ENCODE measurements around the gene EFNB1.

Gene EFNB1

DNA sequence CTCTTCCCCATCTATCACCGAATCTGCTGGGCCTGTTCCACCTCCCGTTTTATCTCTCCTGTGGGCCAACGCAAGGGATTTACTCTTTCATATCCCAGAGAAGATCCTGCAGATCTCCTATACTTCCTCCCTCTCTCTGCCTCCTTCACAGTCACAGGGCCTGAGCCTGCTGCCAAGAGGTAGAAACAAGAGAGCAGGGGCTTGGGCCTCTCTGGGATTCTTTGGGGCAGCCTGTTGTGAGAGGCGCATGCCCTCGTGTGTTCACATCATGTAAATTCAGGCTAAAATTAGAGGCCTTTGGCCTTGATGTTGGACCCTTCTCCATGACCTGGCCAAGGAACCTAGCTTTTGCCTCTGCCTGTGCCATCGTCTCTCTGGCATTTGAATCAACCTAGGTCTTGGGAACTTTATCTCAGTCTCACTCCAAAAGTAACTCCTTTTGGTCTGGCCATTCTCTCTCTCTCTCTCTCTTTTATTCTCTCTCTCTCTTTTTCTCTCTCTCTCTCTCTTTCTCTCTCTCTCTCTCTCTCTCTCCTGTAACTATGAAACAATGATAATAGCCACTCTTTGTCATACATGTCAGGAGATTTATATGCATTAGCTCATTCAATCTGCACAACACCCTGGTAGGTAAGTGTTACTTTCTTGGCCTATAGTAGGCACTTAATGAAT, 20.0 kb upstream of the EFNB1 start:
- H3K27me3 ChIP-seq (ENCODE audit: control insufficient read depth, insufficient read depth, low read length): no peaks in the 10 kb centered on the region
- no peaks in the 10 kb centered on the region for H3K9me3 ChIP-seq (ENCODE audit: control insufficient read depth, insufficient read depth, low read length)
- H3K36me3 ChIP-seq (ENCODE audit: control insufficient read depth, insufficient read depth, low read length): no peaks in the 10 kb centered on the region
- no peak overlapping the region for H3K4me3 ChIP-seq (ENCODE audit: low read length)
- no CpG with 5 or more reads among the region's 6 CpGs for WGBS (ENCODE audit: insufficient coverage, insufficient read length)
- no peak overlapping the region for H3K27ac ChIP-seq (ENCODE audit: low read length)
- no peaks in the 10 kb centered on the region for H3K4me1 ChIP-seq (ENCODE audit: control insufficient read depth, insufficient read depth, low read length)
- no peak for DNase-seq (ENCODE audit: low read depth, low spot score)

DNA sequence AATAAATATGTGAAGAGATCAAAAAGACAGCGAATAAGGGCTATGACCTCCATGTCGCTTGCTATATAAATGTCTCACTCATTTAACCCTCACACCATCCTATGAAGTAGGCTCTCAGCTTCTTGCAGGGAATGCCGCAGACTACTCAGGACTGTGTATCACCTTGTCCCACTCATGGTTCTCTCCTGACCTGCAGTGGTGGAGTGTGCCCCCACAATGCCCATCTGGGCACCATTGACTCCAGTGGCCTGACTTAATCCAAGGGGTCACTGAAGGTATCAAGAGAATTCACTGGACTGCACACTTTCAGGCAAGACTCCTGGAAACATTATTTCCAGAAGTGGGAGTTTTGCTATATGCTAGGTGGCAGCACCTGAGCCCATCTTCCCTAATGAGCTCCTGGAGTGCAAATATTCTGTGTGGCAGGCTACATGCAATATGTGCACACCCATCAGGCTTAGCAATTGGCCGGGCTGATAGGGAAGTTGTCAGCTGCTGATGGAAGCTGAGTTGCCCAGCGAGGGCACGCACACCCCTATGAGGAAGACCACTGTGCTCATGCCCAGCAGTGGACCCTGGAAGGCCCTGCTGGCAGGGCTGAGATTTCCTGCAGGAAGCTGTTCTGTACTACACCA, 8.2 kb upstream of the EFNB1 start:
- H3K4me3 ChIP-seq (ENCODE audit: low read length): no peak overlapping the region
- no peaks in the 10 kb centered on the region for H3K36me3 ChIP-seq (ENCODE audit: control insufficient read depth, insufficient read depth, low read length)
- no peak for DNase-seq (ENCODE audit: low read depth, low spot score)
- H3K27me3 ChIP-seq (ENCODE audit: control insufficient read depth, insufficient read depth, low read length): peaks cover 4% of the 10 kb centered on the region; the same call in 1 of the 2 replicates
- no peaks in the 10 kb centered on the region for H3K9me3 ChIP-seq (ENCODE audit: control insufficient read depth, insufficient read depth, low read length)
- H3K27ac ChIP-seq (ENCODE audit: low read length): no peak overlapping the region
- no CpG with 5 or more reads among the region's 6 CpGs for WGBS (ENCODE audit: insufficient coverage, insufficient read length)
- no peaks in the 10 kb centered on the region for H3K4me1 ChIP-seq (ENCODE audit: control insufficient read depth, insufficient read depth, low read length)

DNA sequence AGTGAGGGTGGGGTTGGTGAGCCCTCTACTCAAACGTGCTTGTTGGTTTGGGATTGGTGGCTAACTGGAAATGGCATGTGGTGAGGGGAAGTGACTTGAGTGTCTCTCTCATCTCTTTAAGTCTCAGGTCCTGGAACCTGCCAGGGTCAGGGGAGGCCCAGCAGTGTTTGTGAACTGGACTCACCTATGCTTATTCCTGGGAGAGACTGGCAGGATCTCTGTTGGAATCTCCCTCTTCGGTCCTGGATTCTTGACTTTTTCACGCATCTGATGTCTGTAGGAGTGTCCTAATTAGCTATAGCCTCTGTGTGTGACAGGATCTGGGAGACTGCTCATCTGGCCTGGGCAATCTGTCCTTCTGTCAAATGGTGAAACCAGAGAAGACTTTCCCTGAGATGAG, 7.2 kb upstream of the EFNB1 start:
- no peaks in the 10 kb centered on the region for H3K4me1 ChIP-seq (ENCODE audit: control insufficient read depth, insufficient read depth, low read length)
- DNase-seq (ENCODE audit: low read depth, low spot score): no peak
- WGBS (ENCODE audit: insufficient coverage, insufficient read length): no CpG with 5 or more reads among the region's 3 CpGs
- H3K9me3 ChIP-seq (ENCODE audit: control insufficient read depth, insufficient read depth, low read length): no peaks in the 10 kb centered on the region
- H3K36me3 ChIP-seq (ENCODE audit: control insufficient read depth, insufficient read depth, low read length): no peaks in the 10 kb centered on the region
- peaks cover 6% of the 10 kb centered on the region; the same call in 1 of the 2 replicates for H3K27me3 ChIP-seq (ENCODE audit: control insufficient read depth, insufficient read depth, low read length)
- H3K27ac ChIP-seq (ENCODE audit: low read length): no peak overlapping the region
- no peak overlapping the region for H3K4me3 ChIP-seq (ENCODE audit: low read length)

DNA sequence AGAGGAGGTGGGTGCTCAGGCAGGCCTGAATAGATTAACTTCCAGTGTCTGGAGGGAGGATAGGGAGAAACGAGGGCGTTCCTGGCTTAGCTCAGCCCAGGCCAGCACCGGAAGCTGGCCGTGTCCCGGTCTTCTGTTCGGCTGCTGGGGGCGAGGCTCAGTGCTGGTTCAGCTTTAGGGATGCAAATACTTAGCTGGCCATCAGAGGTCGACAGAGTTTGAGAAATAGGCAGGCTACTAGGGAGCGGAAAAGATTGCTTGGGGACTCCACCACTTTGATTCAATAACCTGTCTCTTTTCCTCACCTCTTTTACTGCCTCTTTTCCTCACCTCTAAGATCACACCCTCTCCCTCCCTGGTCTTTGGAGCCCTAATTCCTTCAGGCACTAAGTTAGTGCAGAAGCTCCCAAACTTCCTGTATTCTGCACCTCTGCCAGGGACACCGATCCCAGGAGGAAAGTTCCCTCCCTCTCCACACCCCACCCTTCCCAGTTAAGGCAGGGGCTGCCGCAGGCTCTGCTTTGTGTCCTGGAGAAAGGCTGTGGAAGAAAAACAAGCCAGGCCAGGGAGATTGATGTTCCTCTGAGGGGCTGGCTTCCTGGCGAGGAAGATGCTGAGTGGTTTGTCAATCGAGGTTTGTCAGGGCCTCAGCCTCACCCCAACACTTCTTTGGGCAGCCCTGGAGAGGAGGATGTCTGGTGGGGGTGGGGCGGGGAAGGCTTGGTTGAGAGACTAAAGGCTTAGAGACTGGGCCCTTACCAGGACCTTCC, 6.0 kb upstream of the EFNB1 start:
- H3K27me3 ChIP-seq (ENCODE audit: control insufficient read depth, insufficient read depth, low read length): peaks cover 11% of the 10 kb centered on the region; the same call in 1 of the 2 replicates
- no CpG with 5 or more reads among the region's 14 CpGs for WGBS (ENCODE audit: insufficient coverage, insufficient read length)
- no peak overlapping the region for H3K27ac ChIP-seq (ENCODE audit: low read length)
- no peaks in the 10 kb centered on the region for H3K9me3 ChIP-seq (ENCODE audit: control insufficient read depth, insufficient read depth, low read length)
- H3K4me1 ChIP-seq (ENCODE audit: control insufficient read depth, insufficient read depth, low read length): no peaks in the 10 kb centered on the region
- no peak for DNase-seq (ENCODE audit: low read depth, low spot score)
- H3K4me3 ChIP-seq (ENCODE audit: low read length): no peak overlapping the region
- no peaks in the 10 kb centered on the region for H3K36me3 ChIP-seq (ENCODE audit: control insufficient read depth, insufficient read depth, low read length)

DNA sequence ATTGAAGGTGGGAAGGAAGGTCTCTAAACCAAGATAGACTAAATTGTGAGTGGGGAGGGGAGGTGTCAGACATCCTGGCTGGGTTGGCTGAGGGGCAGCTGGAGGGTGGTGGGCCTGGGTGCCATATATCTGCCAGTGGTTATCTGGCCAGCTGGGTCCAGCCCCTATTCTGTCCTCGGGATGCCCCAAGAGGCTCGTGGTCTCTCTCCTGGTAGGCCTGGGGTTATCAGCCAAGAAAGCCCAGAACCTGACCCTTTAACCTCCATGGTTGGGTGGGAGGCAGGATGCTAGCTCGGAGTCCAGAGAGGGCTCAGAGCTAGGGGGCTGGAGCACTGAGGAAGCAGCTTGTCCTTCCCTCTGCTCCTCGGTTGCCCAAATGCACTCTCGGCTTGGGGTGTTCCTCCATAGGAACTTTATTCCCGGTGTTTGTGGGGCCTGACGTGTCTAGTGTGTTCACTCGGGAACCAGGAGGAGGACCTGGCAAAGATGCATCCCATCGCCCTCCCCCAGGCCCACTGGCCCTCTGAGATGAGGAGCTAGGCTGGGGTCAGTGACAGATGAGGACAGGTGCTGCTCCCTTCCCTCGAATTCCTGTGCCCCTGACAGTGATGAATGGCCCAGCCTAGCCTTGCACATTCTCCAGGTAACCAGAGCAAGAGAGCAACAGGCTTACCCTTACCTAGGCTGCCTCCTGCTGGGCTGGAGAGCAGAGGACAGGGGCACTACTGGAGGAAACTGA, 5.2 kb upstream of the EFNB1 start:
- H3K27me3 ChIP-seq (ENCODE audit: control insufficient read depth, insufficient read depth, low read length): peaks cover 13% of the 10 kb centered on the region; the same call in 1 of the 2 replicates
- no CpG with 5 or more reads among the region's 10 CpGs for WGBS (ENCODE audit: insufficient coverage, insufficient read length)

DNA sequence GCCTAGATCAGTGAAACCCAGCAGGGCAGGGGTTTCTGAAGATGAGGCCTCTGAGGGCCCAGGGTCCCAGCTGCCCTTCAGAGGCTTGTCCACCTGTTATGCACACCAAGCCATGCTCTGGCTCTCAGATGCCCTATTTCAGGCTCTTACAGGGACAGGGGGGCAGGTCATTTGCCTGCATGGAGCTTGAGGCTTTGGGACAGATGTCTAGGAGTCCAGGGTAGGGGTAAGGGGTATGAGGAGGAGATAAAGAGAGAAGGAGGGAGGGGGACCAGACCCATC, 4.7 kb upstream of the EFNB1 start:
- Histone ChIP-seq H3K27me3 (ENCODE audit: control insufficient read depth, insufficient read depth, low read length) (peaks cover 13% of the 10 kb centered on the region; the same call in 1 of the 2 replicates), H3K4me1 (ENCODE audit: control insufficient read depth, insufficient read depth, low read length) (no peaks in the 10 kb centered on the region), H3K27ac (ENCODE audit: low read length) (no peak overlapping the region), H3K9me3 (ENCODE audit: control insufficient read depth, insufficient read depth, low read length) (no peaks in the 10 kb centered on the region), H3K36me3 (ENCODE audit: control insufficient read depth, insufficient read depth, low read length) (no peaks in the 10 kb centered on the region), H3K4me3 (ENCODE audit: low read length) (no peak overlapping the region)
- DNase-seq (ENCODE audit: low read depth, low spot score): no peak

More for the DNA sequence above, 5.2 kb upstream of the EFNB1 start:
- Histone ChIP-seq H3K27ac (ENCODE audit: low read length) (no peak overlapping the region), H3K9me3 (ENCODE audit: control insufficient read depth, insufficient read depth, low read length) (no peaks in the 10 kb centered on the region), H3K4me3 (ENCODE audit: low read length) (no peak overlapping the region), H3K36me3 (ENCODE audit: control insufficient read depth, insufficient read depth, low read length) (no peaks in the 10 kb centered on the region), H3K4me1 (ENCODE audit: control insufficient read depth, insufficient read depth, low read length) (no peaks in the 10 kb centered on the region)
- DNase-seq (ENCODE audit: low read depth, low spot score): no peak

DNA sequence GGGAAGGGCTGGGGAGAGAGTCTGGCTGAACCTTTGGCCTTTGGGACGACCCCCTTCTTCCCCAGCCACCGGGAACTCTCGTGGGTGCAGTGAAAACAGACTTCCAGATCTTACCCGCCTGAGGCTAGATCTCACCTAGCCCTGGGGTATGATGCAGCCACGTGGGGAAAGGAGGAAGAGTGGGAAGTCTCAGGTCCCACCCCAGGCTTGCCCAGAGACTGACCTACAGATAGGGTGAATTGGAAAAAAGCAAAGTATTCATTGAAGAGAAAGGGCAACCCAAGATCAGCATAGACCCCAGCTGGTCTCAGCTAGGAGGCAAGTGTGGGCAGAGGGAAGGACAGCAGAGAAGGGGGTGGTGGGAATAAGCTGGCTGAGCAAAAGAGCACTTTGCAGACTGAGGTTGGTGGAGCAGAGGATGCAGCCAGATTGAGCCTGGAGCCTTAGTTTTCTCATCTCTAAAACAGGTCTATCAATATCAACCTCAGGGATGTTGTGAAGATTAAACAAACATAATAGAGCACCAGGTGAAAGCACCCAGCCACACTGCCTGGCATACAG, 4.2 kb upstream of the EFNB1 start:
- H3K27ac ChIP-seq (ENCODE audit: low read length): no peak overlapping the region
- no peak overlapping the region for H3K4me3 ChIP-seq (ENCODE audit: low read length)
- no CpG with 5 or more reads among the region's 5 CpGs for WGBS (ENCODE audit: insufficient coverage, insufficient read length)
- peaks cover 17% of the 10 kb centered on the region; the same call in 1 of the 2 replicates for H3K27me3 ChIP-seq (ENCODE audit: control insufficient read depth, insufficient read depth, low read length)
- H3K4me1 ChIP-seq (ENCODE audit: control insufficient read depth, insufficient read depth, low read length): no peaks in the 10 kb centered on the region; the same call in 1 of the 2 replicates
- DNase-seq (ENCODE audit: low read depth, low spot score): no peak
- no peaks in the 10 kb centered on the region for H3K9me3 ChIP-seq (ENCODE audit: control insufficient read depth, insufficient read depth, low read length)
- no peaks in the 10 kb centered on the region for H3K36me3 ChIP-seq (ENCODE audit: control insufficient read depth, insufficient read depth, low read length)

DNA sequence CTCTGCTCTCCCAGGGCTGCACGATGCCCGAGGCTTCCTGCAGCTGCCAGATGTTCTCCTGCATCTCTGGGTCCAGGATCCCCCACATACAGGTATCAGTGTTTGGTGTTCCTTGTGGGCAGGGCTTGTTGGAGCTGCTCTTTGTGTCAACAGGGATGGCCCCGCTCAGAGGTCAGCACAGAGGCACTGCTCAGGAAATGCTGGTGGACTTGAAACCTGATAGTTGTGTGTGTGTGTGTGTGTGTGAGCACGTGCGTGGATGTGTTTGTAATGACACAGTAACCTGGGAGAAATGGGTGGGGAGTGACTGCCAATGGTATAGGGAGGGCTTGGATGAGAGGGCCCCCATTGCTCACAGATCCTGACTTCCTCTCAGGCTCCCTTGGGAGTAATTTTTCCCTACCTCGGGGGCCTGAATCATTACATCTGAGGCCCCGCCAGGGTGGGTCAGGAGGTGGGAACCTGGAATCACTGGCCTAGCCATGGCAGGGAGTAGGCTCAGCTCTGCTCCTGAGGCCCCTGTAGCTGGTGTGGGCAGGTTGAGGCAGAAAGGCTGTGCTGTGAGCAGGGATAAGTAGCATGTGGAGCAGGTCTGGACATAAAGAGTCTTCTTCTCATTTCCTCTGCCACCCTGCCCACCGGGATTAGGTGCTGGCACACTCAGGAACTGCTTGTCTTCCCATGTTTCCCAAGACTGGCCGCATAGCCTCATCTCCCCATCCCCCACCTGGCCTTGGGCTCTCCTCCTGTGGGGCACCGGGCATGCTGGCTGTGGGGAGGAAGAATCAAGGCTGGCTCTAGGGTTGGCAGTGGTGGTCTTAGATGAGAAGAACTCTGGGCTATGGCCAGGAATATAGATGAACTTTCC, 2.5 kb upstream of the EFNB1 start:
- Histone ChIP-seq H3K4me1 (ENCODE audit: control insufficient read depth, insufficient read depth, low read length) (no peaks in the 10 kb centered on the region; the same call in 1 of the 2 replicates), H3K9me3 (ENCODE audit: control insufficient read depth, insufficient read depth, low read length) (no peaks in the 10 kb centered on the region), H3K27ac (ENCODE audit: low read length) (no peak overlapping the region), H3K27me3 (ENCODE audit: control insufficient read depth, insufficient read depth, low read length) (peaks cover 33% of the 10 kb centered on the region), H3K36me3 (ENCODE audit: control insufficient read depth, insufficient read depth, low read length) (no peaks in the 10 kb centered on the region), H3K4me3 (ENCODE audit: low read length) (no peak overlapping the region)
- DNase-seq (ENCODE audit: low read depth, low spot score): no peak
- no CpG with 5 or more reads among the region's 10 CpGs for WGBS (ENCODE audit: insufficient coverage, insufficient read length)

DNA sequence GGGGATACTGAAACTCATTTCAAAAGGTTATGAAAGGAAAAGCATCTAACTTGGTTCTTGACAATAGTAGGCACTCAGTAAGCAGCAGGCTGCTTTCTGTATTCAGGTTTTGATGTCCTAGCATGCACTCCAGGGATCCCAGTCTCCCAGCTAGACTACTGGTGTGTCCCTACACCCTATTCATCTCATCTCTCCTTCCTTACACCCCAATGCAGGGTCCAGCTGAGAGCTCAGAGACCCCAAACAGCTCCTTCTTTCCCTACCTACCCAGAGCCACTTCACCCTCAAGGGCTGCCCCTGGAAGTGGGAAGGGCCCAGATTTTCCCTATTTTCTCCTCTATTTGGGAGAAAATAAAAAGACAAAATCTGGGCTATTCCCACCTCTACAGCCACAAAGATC, 1.6 kb upstream of the EFNB1 start:
- Histone ChIP-seq H3K27me3 (ENCODE audit: control insufficient read depth, insufficient read depth, low read length) (peaks cover 42% of the 10 kb centered on the region), H3K36me3 (ENCODE audit: control insufficient read depth, insufficient read depth, low read length) (no peaks in the 10 kb centered on the region), H3K4me1 (ENCODE audit: control insufficient read depth, insufficient read depth, low read length) (peaks cover 3% of the 10 kb centered on the region; the same call in 1 of the 2 replicates), H3K9me3 (ENCODE audit: control insufficient read depth, insufficient read depth, low read length) (no peaks in the 10 kb centered on the region), H3K4me3 (ENCODE audit: low read length) (no peak overlapping the region), H3K27ac (ENCODE audit: low read length) (no peak overlapping the region)
- DNase-seq (ENCODE audit: low read depth, low spot score): no peak

Data from iPS DF 6.9 (cell line).